GM12878 (cell line): ENCODE measurements around the gene GLRX5. TPM values are rescaled to one million over a fixed set of nuclear protein-coding genes. Genes with fewer than 3 reads are reported as not detected.

Experiments
- IRF4 ChIP-seq: IDR thresholded peaks from 2 replicates; pipeline ENCODE4 v1.6.1; 2011; ENCODE audit warnings: low read depth, low read length
- NFXL1 ChIP-seq: fragments of 450-650 bp; IDR thresholded peaks from 2 replicates; pipeline ENCODE4 v1.6.1; 2017; ENCODE audit warnings: antibody characterized with exemption, mild to moderate bottlenecking, borderline replicate concordance
- RB1 ChIP-seq: fragments of 450-650 bp; formaldehyde crosslinking; IDR thresholded peaks from 2 replicates; pipeline ENCODE4 v1.6.1; 2017; ENCODE audit warnings: mild to moderate bottlenecking, borderline replicate concordance
- TCF3 ChIP-seq: IDR thresholded peaks from 2 replicates; pipeline ENCODE4 v1.6.1; 2012; ENCODE audit warnings: low read depth, mild to moderate bottlenecking, low read length, borderline replicate concordance; ENCODE audit not compliant: insufficient read depth
- polyA plus RNA-seq, 11 experiments: library from polyadenylated mRNA; depleted of rRNA in 4 of 11; unstranded in 6 of 11; stranded (reverse) in 5 of 11; fragments of >200 nt; fragmentation: Nextera tagmentation in 4 of 11; fragmentation: Illumina TruSeq in 1 of 11; extraction: Ambion mirVana in 4 of 11; extraction: Trizol in 1 of 11; gene quantifications; 1 replicate in 1 of 11; 2 replicates in 10 of 11; pipeline versions ENCODE4 v1.2.1 to v1.2.3, GENCODE V29; 2011 to 2016; ENCODE audit warnings: inconsistent platforms in 2 of 11, missing spikeins in 2 of 11, low read depth in 1 of 11
- total RNA-seq, 4 experiments: library from RNA; depleted of rRNA in 3 of 4; stranded (reverse); fragments of >200 nt in 3 of 4; fragmentation: Illumina TruSeq in 1 of 4; extraction: Trizol in 1 of 4; gene quantifications; 2 replicates each; pipeline versions ENCODE4 v1.2.1 to v1.2.3, GENCODE V29; 2013 to 2021
- TF ChIP-seq, protein P1 (sequence below): IDR thresholded peaks from 2 replicates; pipeline ENCODE4 v1.6.1; 2011; ENCODE audit warnings: low read depth, mild to moderate bottlenecking, low read length, moderate library complexity, borderline replicate concordance; ENCODE audit errors: extremely low read depth
- TF ChIP-seq, protein P2 (sequence below): fragments of 450-650 bp; IDR thresholded peaks from 2 replicates; pipeline ENCODE4 v1.6.1; 2018; ENCODE audit warnings: borderline replicate concordance, mild to moderate bottlenecking; ENCODE audit not compliant: partially characterized antibody

Gene GLRX5
- total and polyA plus RNA-seq, 10 of the 15 experiments (the other 5 are each of a cell fraction or from before 2014, with no cell fraction given): 12.8 to 139 (median 55.4) TPM

DNA sequence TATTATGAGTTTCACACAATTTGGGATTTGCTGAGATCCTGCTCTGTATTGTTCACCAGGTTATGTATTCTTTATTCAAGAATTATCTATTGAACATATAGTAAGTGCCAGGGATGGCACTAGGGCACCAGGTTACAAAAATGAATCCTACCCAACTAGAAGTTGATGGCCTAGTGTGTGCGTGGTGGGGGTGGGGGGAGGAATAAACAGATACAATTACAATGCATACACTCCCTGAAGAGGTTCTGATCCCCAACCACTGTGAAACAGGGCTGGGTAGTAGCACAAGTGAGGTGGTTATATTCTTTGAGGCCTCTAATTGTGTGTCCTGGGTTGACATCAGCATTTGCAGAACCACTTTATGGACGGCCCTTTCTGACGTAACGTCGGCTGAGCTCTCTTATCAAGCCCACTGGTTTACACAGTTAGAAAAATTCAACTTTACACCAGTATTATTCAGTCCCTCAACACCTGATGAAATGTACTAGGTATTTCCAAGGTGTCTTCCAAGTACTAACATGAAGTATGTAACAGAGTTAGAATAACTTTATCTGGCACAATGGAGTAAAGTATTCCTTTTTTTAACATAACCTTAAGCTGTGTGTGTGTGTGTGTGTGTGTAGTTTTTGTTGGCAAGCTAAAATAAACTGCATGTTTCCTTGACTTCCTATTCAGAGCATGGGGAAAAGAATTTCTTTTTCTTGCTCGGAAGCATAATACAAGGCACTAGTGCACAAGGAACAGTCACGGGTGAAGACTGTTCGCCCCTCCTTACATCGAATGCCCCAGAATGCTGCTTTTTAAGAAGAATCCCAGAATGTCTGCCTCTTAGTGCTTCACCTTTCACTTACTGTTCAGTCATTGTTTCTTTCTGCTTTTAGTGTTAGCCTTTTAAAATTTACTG is 8.1 kb upstream of the GLRX5 start (continued):
- TF ChIP-seq RB1: no peak
- no peak for TF ChIP-seq NFXL1
- no peak for TF ChIP-seq IRF4
- TF ChIP-seq, protein P1, sequence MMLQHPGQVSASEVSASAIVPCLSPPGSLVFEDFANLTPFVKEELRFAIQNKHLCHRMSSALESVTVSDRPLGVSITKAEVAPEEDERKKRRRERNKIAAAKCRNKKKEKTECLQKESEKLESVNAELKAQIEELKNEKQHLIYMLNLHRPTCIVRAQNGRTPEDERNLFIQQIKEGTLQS: no peak
- TF ChIP-seq, protein P2, sequence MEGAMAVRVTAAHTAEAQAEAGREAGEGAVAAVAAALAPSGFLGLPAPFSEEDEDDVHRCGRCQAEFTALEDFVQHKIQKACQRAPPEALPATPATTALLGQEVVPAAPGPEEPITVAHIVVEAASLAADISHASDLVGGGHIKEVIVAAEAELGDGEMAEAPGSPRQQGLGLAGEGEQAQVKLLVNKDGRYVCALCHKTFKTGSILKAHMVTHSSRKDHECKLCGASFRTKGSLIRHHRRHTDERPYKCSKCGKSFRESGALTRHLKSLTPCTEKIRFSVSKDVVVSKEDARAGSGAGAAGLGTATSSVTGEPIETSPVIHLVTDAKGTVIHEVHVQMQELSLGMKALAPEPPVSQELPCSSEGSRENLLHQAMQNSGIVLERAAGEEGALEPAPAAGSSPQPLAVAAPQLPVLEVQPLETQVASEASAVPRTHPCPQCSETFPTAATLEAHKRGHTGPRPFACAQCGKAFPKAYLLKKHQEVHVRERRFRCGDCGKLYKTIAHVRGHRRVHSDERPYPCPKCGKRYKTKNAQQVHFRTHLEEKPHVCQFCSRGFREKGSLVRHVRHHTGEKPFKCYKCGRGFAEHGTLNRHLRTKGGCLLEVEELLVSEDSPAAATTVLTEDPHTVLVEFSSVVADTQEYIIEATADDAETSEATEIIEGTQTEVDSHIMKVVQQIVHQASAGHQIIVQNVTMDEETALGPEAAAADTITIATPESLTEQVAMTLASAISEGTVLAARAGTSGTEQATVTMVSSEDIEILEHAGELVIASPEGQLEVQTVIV: no peak
- no peak for TF ChIP-seq TCF3
